SK-N-SH (cell line): ENCODE data around the gene DLX6. TPM values are rescaled to one million over a fixed set of nuclear protein-coding genes. Genes with fewer than 3 reads are reported as not detected.
A peak's percentile ranks its signal among the peaks of the same experiment; 100 is the strongest.

Experiments used
- CTCF ChIA-PET: fragments of 300-600, 350-600 bp; formaldehyde crosslinking; extraction: SDS; loops from one replicate; lab custom pipeline; 2021; lab: Yijun Ruan, JAX
- POLR2A ChIA-PET: fragments of 350-600 bp; sonication (Branson Sonifier 250); formaldehyde crosslinking; extraction: SDS; loops from one replicate; lab custom pipeline; 2020; ENCODE audit warnings: antibody characterized with exemption, inconsistent platforms; lab: Yijun Ruan, JAX
- DNase-seq: peaks from one replicate; pipeline ENCODE4 v3.0.0; 2012
- H2AFZ ChIP-seq: fragments of 200-600 bp; sonication (generic); 2 replicates; pipeline ENCODE4 v1.8.1; 2016; ENCODE audit warnings: antibody characterized with exemption, mild to moderate bottlenecking, low read depth
- H3F3A ChIP-seq: fragments of 200-600 bp; sonication (generic); replicated peaks from 2 replicates; pipeline ENCODE3; 2016; ENCODE audit warnings: antibody characterized with exemption, mild to moderate bottlenecking; ENCODE audit not compliant: insufficient read depth
- H3K27ac ChIP-seq, 2 experiments: fragments of 200-500 bp in 1 of 2; fragments of 200-600 bp in 1 of 2; sonication (Bioruptor generic) in 1 of 2; sonication (generic), shearing (Covaris generic) in 1 of 2; 2 replicates each; pipeline versions ENCODE4 v1.5.1 to v1.6.1; 2014 to 2016; ENCODE audit warnings: low read depth in 2 of 2, inconsistent platforms in 1 of 2, low read length in 1 of 2, mild to moderate bottlenecking in 1 of 2, mixed read lengths in 1 of 2
- H3K27me3 ChIP-seq: fragments of 200-600 bp; sonication (generic), shearing (Covaris generic); 2 replicates; pipeline ENCODE4 v1.6.1; 2016; ENCODE audit warnings: mixed run types; ENCODE audit not compliant: insufficient read depth
- H3K36me3 ChIP-seq, 2 experiments: fragments of 200-500 bp in 1 of 2; fragments of 200-600 bp in 1 of 2; sonication (Bioruptor generic) in 1 of 2; sonication (generic) in 1 of 2; replicated peaks in 1 of 2; 2 replicates each; pipeline versions ENCODE3 to v1.5.1; 2014 to 2016; ENCODE audit warnings: low read length in 1 of 2, mild to moderate bottlenecking in 1 of 2; ENCODE audit not compliant: insufficient read depth in 2 of 2, control insufficient read depth in 1 of 2
- H3K4me1 ChIP-seq, 2 experiments: fragments of 200-500 bp in 1 of 2; fragments of 200-600 bp in 1 of 2; sonication (Bioruptor generic) in 1 of 2; sonication (generic), shearing (Covaris generic) in 1 of 2; 2 replicates each; pipeline versions ENCODE4 v1.5.1 to v1.6.1; 2014 to 2016; ENCODE audit warnings: low read depth in 1 of 2, low read length in 1 of 2, mixed run types in 1 of 2; ENCODE audit not compliant: insufficient read depth in 2 of 2, control insufficient read depth in 1 of 2
- H3K4me2 ChIP-seq: fragments of 200-600 bp; sonication (generic), shearing (Covaris generic); 2 replicates; pipeline ENCODE4 v1.6.1; 2017; ENCODE audit warnings: mixed run types
- H3K4me3 ChIP-seq, 2 experiments: fragments of 200-500 bp in 1 of 2; fragments of 200-600 bp in 1 of 2; sonication (Bioruptor generic) in 1 of 2; sonication (generic), shearing (Covaris generic) in 1 of 2; 2 replicates each; pipeline versions ENCODE4 v1.5.1 to v1.8.1; 2014 to 2016; ENCODE audit warnings: low read depth in 2 of 2, inconsistent platforms in 1 of 2, low read length in 1 of 2, mild to moderate bottlenecking in 1 of 2, mixed read lengths in 1 of 2, moderate library complexity in 1 of 2
- H3K79me2 ChIP-seq: fragments of 200-600 bp; sonication (generic); 2 replicates; pipeline ENCODE4 v1.8.1; 2017; ENCODE audit warnings: mild to moderate bottlenecking; ENCODE audit not compliant: insufficient read depth
- H3K9ac ChIP-seq: fragments of 200-600 bp; sonication (generic); 2 replicates; pipeline ENCODE4 v1.6.1; 2017; ENCODE audit warnings: mixed run types
- H3K9me2 ChIP-seq: fragments of 200-600 bp; sonication (generic); 2 replicates; pipeline ENCODE4 v1.6.1; 2017; ENCODE audit warnings: mixed run types
- H3K9me3 ChIP-seq: fragments of 200-600 bp; sonication (generic); 2 replicates; pipeline ENCODE4 v1.6.1; 2017; ENCODE audit warnings: mixed run types, mild to moderate bottlenecking, moderate library complexity
- H4K20me1 ChIP-seq: fragments of 200-600 bp; sonication (generic); 2 replicates; pipeline ENCODE4 v1.6.1; 2017; ENCODE audit warnings: mild to moderate bottlenecking, mixed run types; ENCODE audit not compliant: insufficient read depth
- CHD2 ChIP-seq: fragments of 150-350 bp; IDR thresholded peaks from 2 replicates; pipeline ENCODE4 v1.6.1; 2018; ENCODE audit warnings: low read length; ENCODE audit not compliant: partially characterized antibody
- ELF1 ChIP-seq: IDR thresholded peaks from 2 replicates; pipeline ENCODE4 v1.4.0; 2012
- EP300 ChIP-seq, 2 experiments: IDR thresholded peaks; 2 replicates each; pipeline versions ENCODE4 v1.4.0 to v1.6.1; 2012; ENCODE audit warnings: borderline replicate concordance in 1 of 2, low read depth in 1 of 2, low read length in 1 of 2
- FOSL2 ChIP-seq: IDR thresholded peaks from 2 replicates; pipeline ENCODE4 v1.4.0; 2012; ENCODE audit warnings: low read depth, mild to moderate bottlenecking, moderate library complexity, borderline replicate concordance
- FOXM1 ChIP-seq: IDR thresholded peaks from 2 replicates; pipeline ENCODE4 v1.4.0; 2012; ENCODE audit warnings: low read depth, mild to moderate bottlenecking
- GATA2 ChIP-seq: sonication (generic); formaldehyde crosslinking; IDR thresholded peaks from 2 replicates; pipeline ENCODE4 v1.5.0; 2020; ENCODE audit warnings: mild to moderate bottlenecking, missing genetic modification reagents
- MEF2A ChIP-seq: IDR thresholded peaks from 2 replicates; pipeline ENCODE4 v1.4.0; 2012; ENCODE audit warnings: low read depth, borderline replicate concordance
- MXI1 ChIP-seq: IDR thresholded peaks from 2 replicates; pipeline ENCODE4 v1.6.1; 2012; ENCODE audit warnings: mild to moderate bottlenecking, low read depth, low read length, improper control_type of control experiment
- RAD21 ChIP-seq: IDR thresholded peaks from 2 replicates; pipeline ENCODE4 v1.6.1; 2012; ENCODE audit warnings: mild to moderate bottlenecking, low read length
- RCOR1 ChIP-seq: fragments of 150-350 bp; IDR thresholded peaks from 2 replicates; pipeline ENCODE4 v1.6.1; 2017; ENCODE audit warnings: antibody characterized with exemption, low read length
- RFX5 ChIP-seq: IDR thresholded peaks from 2 replicates; pipeline ENCODE4 v1.6.1; 2012; ENCODE audit warnings: mild to moderate bottlenecking, improper control_type of control experiment, low read length
- RXRA ChIP-seq: IDR thresholded peaks from 2 replicates; pipeline ENCODE4 v1.4.0; 2012; ENCODE audit warnings: low read depth, mild to moderate bottlenecking, borderline replicate concordance
- TCF12 ChIP-seq: IDR thresholded peaks from 2 replicates; pipeline ENCODE4 v1.4.0; 2012
- TEAD4 ChIP-seq: IDR thresholded peaks from 2 replicates; pipeline ENCODE4 v1.4.0; 2012; ENCODE audit warnings: mild to moderate bottlenecking, borderline replicate concordance; ENCODE audit not compliant: insufficient read depth
- YY1 ChIP-seq: IDR thresholded peaks from 2 replicates; pipeline ENCODE4 v1.4.0; 2012; ENCODE audit warnings: low read depth, mild to moderate bottlenecking
- WGBS: methylation state at CpG from one replicate; pipeline ENCODE4 v1.1.6; 2017; ENCODE audit warnings: low lambda C conversion rate; 5-methylcytosine and 5-hydroxymethylcytosine counted together
- polyA plus RNA-seq, 3 experiments: library from polyadenylated mRNA; depleted of rRNA; stranded (reverse); fragments of >200 nt; gene quantifications; 2 replicates each; pipeline ENCODE4 v1.2.3, GENCODE V29; 2012
- TF ChIP-seq, protein P1 (sequence below): fragments of 150-350 bp; IDR thresholded peaks from 2 replicates; pipeline ENCODE4 v1.6.1; 2017; ENCODE audit warnings: antibody characterized with exemption, low read length, low read depth, borderline replicate concordance
- TF ChIP-seq, protein P2 (sequence below): IDR thresholded peaks from 2 replicates; pipeline ENCODE4 v1.6.1; 2012; ENCODE audit warnings: mild to moderate bottlenecking, low read depth, low read length, moderate library complexity
- TF ChIP-seq, protein P3 (sequence below): fragments of 150-350 bp; IDR thresholded peaks from 2 replicates; pipeline ENCODE4 v1.6.1; 2016; ENCODE audit warnings: mild to moderate bottlenecking, low read depth, low read length

Gene DLX6
- polyA plus RNA-seq, 1 of the 3 experiments (the other 2 are of a cell fraction), result 0.23 TPM

DNA sequence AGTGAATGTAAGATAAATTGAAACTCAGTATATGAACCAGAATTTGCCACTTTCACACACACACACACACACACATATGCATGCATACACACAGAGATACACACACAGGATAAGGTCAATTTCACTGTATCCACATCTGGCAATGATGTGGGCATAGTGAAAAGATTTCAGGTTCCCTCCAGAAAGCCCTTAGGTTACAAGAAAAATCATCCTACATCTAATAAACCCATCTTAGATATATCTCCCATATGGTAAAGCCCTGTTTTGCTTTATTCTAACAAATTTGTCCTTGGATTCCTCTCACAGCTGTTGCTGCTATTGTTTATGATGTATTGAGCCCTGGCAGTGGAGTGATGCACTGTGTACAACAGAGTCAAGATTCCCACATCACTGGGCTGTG lies 27.9 kb upstream of the DLX6 start:
- DNase-seq, result peak; percentile 34
- H3K36me3 ChIP-seq, result no peaks in the 10 kb centered on the region
- TF ChIP-seq MXI1, result peak; percentile 14; the same call in 1 of the 2 replicates
- TF ChIP-seq, protein P1, sequence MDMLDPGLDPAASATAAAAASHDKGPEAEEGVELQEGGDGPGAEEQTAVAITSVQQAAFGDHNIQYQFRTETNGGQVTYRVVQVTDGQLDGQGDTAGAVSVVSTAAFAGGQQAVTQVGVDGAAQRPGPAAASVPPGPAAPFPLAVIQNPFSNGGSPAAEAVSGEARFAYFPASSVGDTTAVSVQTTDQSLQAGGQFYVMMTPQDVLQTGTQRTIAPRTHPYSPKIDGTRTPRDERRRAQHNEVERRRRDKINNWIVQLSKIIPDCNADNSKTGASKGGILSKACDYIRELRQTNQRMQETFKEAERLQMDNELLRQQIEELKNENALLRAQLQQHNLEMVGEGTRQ, result no peak
- peak in 1 of 2 experiments; percentile 44; a peak in 1 of 4 replicates for TF ChIP-seq EP300 (IDR thresholded peaks at IDR 0.05; ENCODE audit: borderline replicate concordance in 1 of 2, low read depth in 1 of 2, low read length in 1 of 2)
- no peak for TF ChIP-seq FOSL2
- peak; percentile 43; the same call in 1 of the 2 replicates for TF ChIP-seq RCOR1
- TF ChIP-seq RAD21, result 0 out of 2 replicates have a peak, but pooled peaks have one; percentile 1
- TF ChIP-seq GATA2, result peak; percentile 76
- TF ChIP-seq, protein P2, sequence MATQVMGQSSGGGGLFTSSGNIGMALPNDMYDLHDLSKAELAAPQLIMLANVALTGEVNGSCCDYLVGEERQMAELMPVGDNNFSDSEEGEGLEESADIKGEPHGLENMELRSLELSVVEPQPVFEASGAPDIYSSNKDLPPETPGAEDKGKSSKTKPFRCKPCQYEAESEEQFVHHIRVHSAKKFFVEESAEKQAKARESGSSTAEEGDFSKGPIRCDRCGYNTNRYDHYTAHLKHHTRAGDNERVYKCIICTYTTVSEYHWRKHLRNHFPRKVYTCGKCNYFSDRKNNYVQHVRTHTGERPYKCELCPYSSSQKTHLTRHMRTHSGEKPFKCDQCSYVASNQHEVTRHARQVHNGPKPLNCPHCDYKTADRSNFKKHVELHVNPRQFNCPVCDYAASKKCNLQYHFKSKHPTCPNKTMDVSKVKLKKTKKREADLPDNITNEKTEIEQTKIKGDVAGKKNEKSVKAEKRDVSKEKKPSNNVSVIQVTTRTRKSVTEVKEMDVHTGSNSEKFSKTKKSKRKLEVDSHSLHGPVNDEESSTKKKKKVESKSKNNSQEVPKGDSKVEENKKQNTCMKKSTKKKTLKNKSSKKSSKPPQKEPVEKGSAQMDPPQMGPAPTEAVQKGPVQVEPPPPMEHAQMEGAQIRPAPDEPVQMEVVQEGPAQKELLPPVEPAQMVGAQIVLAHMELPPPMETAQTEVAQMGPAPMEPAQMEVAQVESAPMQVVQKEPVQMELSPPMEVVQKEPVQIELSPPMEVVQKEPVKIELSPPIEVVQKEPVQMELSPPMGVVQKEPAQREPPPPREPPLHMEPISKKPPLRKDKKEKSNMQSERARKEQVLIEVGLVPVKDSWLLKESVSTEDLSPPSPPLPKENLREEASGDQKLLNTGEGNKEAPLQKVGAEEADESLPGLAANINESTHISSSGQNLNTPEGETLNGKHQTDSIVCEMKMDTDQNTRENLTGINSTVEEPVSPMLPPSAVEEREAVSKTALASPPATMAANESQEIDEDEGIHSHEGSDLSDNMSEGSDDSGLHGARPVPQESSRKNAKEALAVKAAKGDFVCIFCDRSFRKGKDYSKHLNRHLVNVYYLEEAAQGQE, result no peak
- no peaks in the 10 kb centered on the region for H4K20me1 ChIP-seq
- CTCF ChIA-PET, result interaction anchor here (1.4 kb wide), 1 partner anchor 10 kb away, joined by 3 read pairs; no protein-coding TSS in a partner anchor
- H2AFZ ChIP-seq, result no peak overlapping the region
- no peak overlapping the region for H3K9ac ChIP-seq
- H3K4me1 ChIP-seq, result no peaks in the 10 kb centered on the region
- H3K27me3 ChIP-seq, result no peaks in the 10 kb centered on the region
- H3K9me3 ChIP-seq, result no peaks in the 10 kb centered on the region
- H3K4me3 ChIP-seq, result no peak overlapping the region
- POLR2A ChIA-PET, result no interaction called here
- H3F3A ChIP-seq, result peaks cover 4% of the 10 kb centered on the region
- no peaks in the 10 kb centered on the region for H3K79me2 ChIP-seq
- no peaks in the 10 kb centered on the region for H3K9me2 ChIP-seq
- no peak overlapping the region for H3K4me2 ChIP-seq
- H3K27ac ChIP-seq, result no peak overlapping the region

DNA sequence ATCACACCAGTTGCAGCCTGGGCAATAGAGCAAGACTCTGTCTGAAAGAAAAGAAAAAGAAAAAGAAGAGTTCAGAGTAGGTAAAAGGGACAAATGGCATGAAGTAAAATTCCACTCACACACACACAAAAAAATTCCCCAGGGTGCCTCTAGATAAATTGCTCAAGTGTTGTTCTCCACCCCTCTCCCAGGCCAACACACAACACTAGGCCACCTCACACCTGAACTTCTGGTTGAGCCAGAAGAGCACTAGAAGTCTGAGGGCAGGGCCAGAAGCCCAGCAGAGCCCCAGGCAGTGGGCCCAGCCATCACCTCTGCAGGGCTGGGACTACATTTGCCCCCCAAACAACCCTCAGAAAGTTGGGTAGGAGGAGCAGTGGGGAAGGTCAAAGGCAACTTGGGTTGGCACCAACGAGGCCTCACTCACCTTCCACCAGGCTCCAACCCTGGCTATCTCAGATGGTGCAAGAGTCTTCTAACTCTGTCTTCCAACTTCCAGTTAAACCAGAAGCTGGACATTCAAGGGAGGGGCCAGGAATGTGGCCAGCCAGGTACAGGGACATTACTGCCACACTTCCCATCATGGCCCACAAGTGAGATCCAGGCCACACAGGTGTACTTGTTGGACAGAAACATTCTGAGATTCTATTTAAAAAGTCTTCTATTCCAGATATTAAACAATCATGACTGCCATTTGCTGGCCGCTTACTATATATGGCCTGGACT lies 25.6 kb upstream of the DLX6 start:
- H3K9me3 ChIP-seq, result no peaks in the 10 kb centered on the region
- no peaks in the 10 kb centered on the region for H3K79me2 ChIP-seq
- DNase-seq, result no peak
- no peak overlapping the region for H3K9ac ChIP-seq
- no peaks in the 10 kb centered on the region for H3K27me3 ChIP-seq
- TF ChIP-seq RXRA, result no peak
- TF ChIP-seq TCF12, result no peak
- TF ChIP-seq MEF2A, result no peak
- no peak for TF ChIP-seq ELF1
- TF ChIP-seq FOXM1, result no peak
- no peak for TF ChIP-seq TEAD4
- no peak for TF ChIP-seq RFX5
- TF ChIP-seq YY1, result no peak
- no peak for TF ChIP-seq CHD2
- TF ChIP-seq, protein P3, sequence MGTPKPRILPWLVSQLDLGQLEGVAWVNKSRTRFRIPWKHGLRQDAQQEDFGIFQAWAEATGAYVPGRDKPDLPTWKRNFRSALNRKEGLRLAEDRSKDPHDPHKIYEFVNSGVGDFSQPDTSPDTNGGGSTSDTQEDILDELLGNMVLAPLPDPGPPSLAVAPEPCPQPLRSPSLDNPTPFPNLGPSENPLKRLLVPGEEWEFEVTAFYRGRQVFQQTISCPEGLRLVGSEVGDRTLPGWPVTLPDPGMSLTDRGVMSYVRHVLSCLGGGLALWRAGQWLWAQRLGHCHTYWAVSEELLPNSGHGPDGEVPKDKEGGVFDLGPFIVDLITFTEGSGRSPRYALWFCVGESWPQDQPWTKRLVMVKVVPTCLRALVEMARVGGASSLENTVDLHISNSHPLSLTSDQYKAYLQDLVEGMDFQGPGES, result no peak
- TF ChIP-seq, protein P1, result no peak
- TF ChIP-seq FOSL2, result no peak
- H4K20me1 ChIP-seq, result no peaks in the 10 kb centered on the region
- no peak overlapping the region for H3K4me3 ChIP-seq
- H2AFZ ChIP-seq, result no peak overlapping the region
- CTCF ChIA-PET, result interaction anchor here (1.0 to 1.5 kb wide), 3 partner anchors 10 to 85 kb away, joined by 3 to 4 read pairs (median 3); no protein-coding TSS in a partner anchor
- no peaks in the 10 kb centered on the region for H3K4me1 ChIP-seq
- 38% methylated on average over 2 of the region's 2 CpGs for WGBS
- POLR2A ChIA-PET, result no interaction called here
- no peaks in the 10 kb centered on the region for H3K9me2 ChIP-seq
- no peak overlapping the region for H3K27ac ChIP-seq
- H3K36me3 ChIP-seq, result no peaks in the 10 kb centered on the region
- no peak overlapping the region for H3K4me2 ChIP-seq
- H3F3A ChIP-seq, result no peaks in the 10 kb centered on the region
